Measurements from ENCODE around the gene CTTN. TPM values are rescaled to one million over a fixed set of nuclear protein-coding genes. Genes with fewer than 3 reads are reported as not detected.

Gene CTTN
- total RNA-seq, 1 donor from 2014 or later = 227 TPM

GRCh38 chr11:70411713-70412452 is 13.6 kb downstream of the CTTN start:
- no peak overlapping the region for H3K4me3 ChIP-seq

GRCh38 chr11:70413151-70413550 is 14.8 kb downstream of the CTTN start:
- DNase-seq (ENCODE audit: extremely low spot score in 2 of 2) = no peak
- peaks cover 0 to 100% of the 10 kb centered on the region in 2 donors for H3K36me3 ChIP-seq
- TF ChIP-seq POLR2A (IDR thresholded peaks at IDR 0.05) (no peak), CTCF (IDR thresholded peaks at IDR 0.05) (no peak), POLR2AphosphoS5 (IDR thresholded peaks at IDR 0.05; ENCODE audit: insufficient read depth in 1 of 2, low read depth in 1 of 2) (no peak)
- H3K27ac ChIP-seq = no peak overlapping the region
- no peak overlapping the region for H3K4me3 ChIP-seq
- no peaks in the 10 kb centered on the region for H3K9me3 ChIP-seq
- H3K4me1 ChIP-seq = no peaks in the 10 kb centered on the region
- intact Hi-C loops (cut with DNase I) = loop anchor here (10.0 kb wide), 1 partner anchor 138 kb away; the partner anchor contains the start of gene PPFIA1
- no peaks in the 10 kb centered on the region for H3K27me3 ChIP-seq

More at GRCh38 chr11:70411713-70412452, 13.6 kb downstream of the CTTN start:
- Histone ChIP-seq H3K27ac (no peak overlapping the region), H3K36me3 (peaks cover 0 to 100% of the 10 kb centered on the region in 2 donors), H3K27me3 (no peaks in the 10 kb centered on the region), H3K4me1 (no peaks in the 10 kb centered on the region), H3K9me3 (no peaks in the 10 kb centered on the region)
- no peak for DNase-seq (ENCODE audit: extremely low spot score in 2 of 2)
- intact Hi-C loops (cut with DNase I) = loop anchor here (10.0 kb wide), 1 partner anchor 137 kb away; the partner anchor contains the start of gene PPFIA1
- no peak for TF ChIP-seq CTCF (IDR thresholded peaks at IDR 0.05)
- no peak for TF ChIP-seq POLR2A (IDR thresholded peaks at IDR 0.05)
- TF ChIP-seq POLR2AphosphoS5 (IDR thresholded peaks at IDR 0.05; ENCODE audit: insufficient read depth in 1 of 2, low read depth in 1 of 2) = no peak

- TF ChIP-seq POLR2A (IDR thresholded peaks at IDR 0.05) = no peak
- no peak for DNase-seq (ENCODE audit: extremely low spot score in 2 of 2)
- Histone ChIP-seq H3K4me3 (no peak overlapping the region), H3K9me3 (no peaks in the 10 kb centered on the region), H3K36me3 (peaks cover 0 to 92% of the 10 kb centered on the region in 2 donors), H3K27me3 (no peaks in the 10 kb centered on the region), H3K27ac (no peak overlapping the region), H3K4me1 (no peaks in the 10 kb centered on the region)
- intact Hi-C loops (cut with DNase I) = loop anchor here (10.0 kb wide), 1 partner anchor 140 kb away; the partner anchor contains the start of gene PPFIA1
These were observed 16.2 kb downstream of the CTTN start for GRCh38 chr11:70414341-70415100.

- no peaks in the 10 kb centered on the region for H3K4me1 ChIP-seq
- no peak overlapping the region for H3K4me3 ChIP-seq
- no peak for DNase-seq (ENCODE audit: extremely low spot score in 2 of 2)
- H3K36me3 ChIP-seq = peaks cover 0 to 92% of the 10 kb centered on the region in 2 donors
- H3K27me3 ChIP-seq = no peaks in the 10 kb centered on the region
- H3K27ac ChIP-seq = no peak overlapping the region
- TF ChIP-seq POLR2A (IDR thresholded peaks at IDR 0.05) (no peak), CTCF (IDR thresholded peaks at IDR 0.05) (no peak), POLR2AphosphoS5 (IDR thresholded peaks at IDR 0.05; ENCODE audit: insufficient read depth in 1 of 2, low read depth in 1 of 2) (no peak)
- intact Hi-C loops (cut with DNase I) = loop anchor here (10.0 kb wide), 1 partner anchor 140 kb away; the partner anchor contains the start of gene PPFIA1
- no peaks in the 10 kb centered on the region for H3K9me3 ChIP-seq
These were observed 16.9 kb downstream of the CTTN start for GRCh38 chr11:70415191-70415590.

- Histone ChIP-seq H3K9me3 (no peaks in the 10 kb centered on the region), H3K36me3 (peaks cover 0 to 92% of the 10 kb centered on the region in 2 donors)
These were observed 17.5 kb downstream of the CTTN start for GRCh38 chr11:70415642-70416395.

More at GRCh38 chr11:70415642-70416395, 17.5 kb downstream of the CTTN start:
- Histone ChIP-seq H3K27me3 (no peaks in the 10 kb centered on the region), H3K4me3 (no peak overlapping the region), H3K27ac (no peak overlapping the region), H3K4me1 (no peaks in the 10 kb centered on the region)
- intact Hi-C loops (cut with DNase I) = loop anchor here (10.0 kb wide), 1 partner anchor 141 kb away; the partner anchor contains the start of gene PPFIA1
- DNase-seq (ENCODE audit: extremely low spot score in 2 of 2) = no peak
- TF ChIP-seq CTCF (IDR thresholded peaks at IDR 0.05) (no peak), POLR2AphosphoS5 (IDR thresholded peaks at IDR 0.05; ENCODE audit: insufficient read depth in 1 of 2, low read depth in 1 of 2) (no peak), POLR2A (IDR thresholded peaks at IDR 0.05) (no peak)
